Measurements from ENCODE around the gene PDE7B.

DNA sequence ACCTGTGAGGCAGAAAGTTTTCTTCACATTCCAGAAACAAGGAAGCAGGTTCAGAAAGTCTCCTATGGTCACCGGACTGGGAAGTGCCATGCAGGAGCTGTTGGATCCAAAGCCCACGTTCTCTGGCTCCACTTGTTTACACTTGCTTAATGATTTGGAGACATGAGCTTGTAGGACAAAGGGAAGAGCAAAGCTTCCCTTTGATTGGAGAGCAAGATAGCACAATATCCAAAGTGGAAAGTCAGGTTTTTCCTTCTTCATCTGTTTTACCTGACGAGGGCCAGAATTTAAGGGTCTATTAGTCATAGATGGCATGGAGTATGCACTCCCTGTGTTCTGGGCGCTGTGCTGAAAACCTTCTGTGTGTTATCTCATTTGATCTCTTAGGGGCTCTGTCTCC is 81.2 kb downstream of the PDE7B start:
- TF ChIP-seq CHD1 (IDR thresholded peaks at IDR 0.05; ENCODE audit: low read depth, low read length) (no peak), MXI1 (IDR thresholded peaks at IDR 0.05; ENCODE audit: borderline replicate concordance, low read depth, low read length) (no peak), POLR2A (IDR thresholded peaks at IDR 0.05; ENCODE audit: low read depth, low read length) (no peak), CEBPB (IDR thresholded peaks at IDR 0.05; ENCODE audit: low read depth, low read length) (no peak), RFX5 (IDR thresholded peaks at IDR 0.05; ENCODE audit: low read depth, low read length) (no peak), SMC3 (IDR thresholded peaks at IDR 0.05; ENCODE audit: low read depth, low read length) (no peak), NFE2L2 (IDR thresholded peaks at IDR 0.05; ENCODE audit: low read depth, low read length) (no peak)
- TF ChIP-seq, protein P1, sequence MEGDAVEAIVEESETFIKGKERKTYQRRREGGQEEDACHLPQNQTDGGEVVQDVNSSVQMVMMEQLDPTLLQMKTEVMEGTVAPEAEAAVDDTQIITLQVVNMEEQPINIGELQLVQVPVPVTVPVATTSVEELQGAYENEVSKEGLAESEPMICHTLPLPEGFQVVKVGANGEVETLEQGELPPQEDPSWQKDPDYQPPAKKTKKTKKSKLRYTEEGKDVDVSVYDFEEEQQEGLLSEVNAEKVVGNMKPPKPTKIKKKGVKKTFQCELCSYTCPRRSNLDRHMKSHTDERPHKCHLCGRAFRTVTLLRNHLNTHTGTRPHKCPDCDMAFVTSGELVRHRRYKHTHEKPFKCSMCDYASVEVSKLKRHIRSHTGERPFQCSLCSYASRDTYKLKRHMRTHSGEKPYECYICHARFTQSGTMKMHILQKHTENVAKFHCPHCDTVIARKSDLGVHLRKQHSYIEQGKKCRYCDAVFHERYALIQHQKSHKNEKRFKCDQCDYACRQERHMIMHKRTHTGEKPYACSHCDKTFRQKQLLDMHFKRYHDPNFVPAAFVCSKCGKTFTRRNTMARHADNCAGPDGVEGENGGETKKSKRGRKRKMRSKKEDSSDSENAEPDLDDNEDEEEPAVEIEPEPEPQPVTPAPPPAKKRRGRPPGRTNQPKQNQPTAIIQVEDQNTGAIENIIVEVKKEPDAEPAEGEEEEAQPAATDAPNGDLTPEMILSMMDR (conservative IDR thresholded peaks at IDR 0.05; ENCODE audit: low read depth, low read length): no peak
- TF ChIP-seq, protein P2, sequence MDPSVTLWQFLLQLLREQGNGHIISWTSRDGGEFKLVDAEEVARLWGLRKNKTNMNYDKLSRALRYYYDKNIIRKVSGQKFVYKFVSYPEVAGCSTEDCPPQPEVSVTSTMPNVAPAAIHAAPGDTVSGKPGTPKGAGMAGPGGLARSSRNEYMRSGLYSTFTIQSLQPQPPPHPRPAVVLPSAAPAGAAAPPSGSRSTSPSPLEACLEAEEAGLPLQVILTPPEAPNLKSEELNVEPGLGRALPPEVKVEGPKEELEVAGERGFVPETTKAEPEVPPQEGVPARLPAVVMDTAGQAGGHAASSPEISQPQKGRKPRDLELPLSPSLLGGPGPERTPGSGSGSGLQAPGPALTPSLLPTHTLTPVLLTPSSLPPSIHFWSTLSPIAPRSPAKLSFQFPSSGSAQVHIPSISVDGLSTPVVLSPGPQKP (IDR thresholded peaks at IDR 0.05; ENCODE audit: borderline replicate concordance, low read depth, low read length): no peak
- TF ChIP-seq, protein P3, sequence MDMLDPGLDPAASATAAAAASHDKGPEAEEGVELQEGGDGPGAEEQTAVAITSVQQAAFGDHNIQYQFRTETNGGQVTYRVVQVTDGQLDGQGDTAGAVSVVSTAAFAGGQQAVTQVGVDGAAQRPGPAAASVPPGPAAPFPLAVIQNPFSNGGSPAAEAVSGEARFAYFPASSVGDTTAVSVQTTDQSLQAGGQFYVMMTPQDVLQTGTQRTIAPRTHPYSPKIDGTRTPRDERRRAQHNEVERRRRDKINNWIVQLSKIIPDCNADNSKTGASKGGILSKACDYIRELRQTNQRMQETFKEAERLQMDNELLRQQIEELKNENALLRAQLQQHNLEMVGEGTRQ (IDR thresholded peaks at IDR 0.05; ENCODE audit: low read depth, low read length): no peak
